ENCODE results near the gene GAGE10. TPM values are rescaled to one million over a fixed set of nuclear protein-coding genes. Genes with fewer than 3 reads are reported as not detected.

The GAGE10 gene
- total and polyA plus RNA-seq, 2 experiments from 2014 or later = not detected

DNA sequence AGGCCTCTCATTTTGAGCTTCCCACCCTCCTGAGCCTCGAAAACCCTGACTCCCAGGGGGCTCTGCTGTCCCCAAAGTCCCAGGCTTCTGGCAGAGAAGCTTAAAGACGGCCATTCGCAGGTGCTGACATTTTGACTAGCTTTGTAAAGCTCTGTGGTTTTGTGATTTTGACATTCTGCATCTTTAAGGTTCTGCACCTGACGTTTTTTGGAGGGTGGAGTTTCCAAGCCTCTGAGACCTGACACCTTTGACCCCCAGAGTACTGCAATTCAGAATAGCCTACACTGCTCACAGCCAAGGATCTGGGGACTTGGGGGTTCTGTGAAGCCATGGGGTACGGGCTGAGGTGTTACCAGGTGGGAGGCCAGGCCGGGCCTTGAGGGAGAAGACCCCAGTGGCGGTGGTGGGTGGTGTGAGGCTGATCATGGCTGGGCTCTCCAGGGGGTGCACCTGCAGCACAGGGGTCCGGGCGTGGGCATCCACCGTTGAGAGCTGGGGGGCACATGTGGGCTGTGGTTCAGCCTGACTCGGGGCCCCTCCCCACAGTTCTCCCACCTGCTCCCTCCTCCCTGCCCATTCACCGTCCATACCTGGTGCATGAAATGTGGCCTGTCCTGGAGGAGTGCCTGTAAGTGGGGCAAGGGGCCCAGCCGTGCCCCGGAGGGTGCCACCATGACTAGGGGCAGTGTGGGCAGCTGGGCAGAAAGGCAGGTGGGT lies 46.2 kb upstream of the GAGE10 start:
- Histone ChIP-seq H3K4me1 (ENCODE audit: insufficient read depth) (no peaks in the 10 kb centered on the region), H3K9me2 (ENCODE audit: insufficient read depth) (no peaks in the 10 kb centered on the region), H3K36me3 (ENCODE audit: insufficient read depth) (no peaks in the 10 kb centered on the region), H3F3A (replicated peaks; ENCODE audit: low read depth) (no peaks in the 10 kb centered on the region), H3K27ac (ENCODE audit: low read depth) (no peak overlapping the region), H3K79me2 (replicated peaks; ENCODE audit: insufficient read depth) (no peaks in the 10 kb centered on the region), H3K4me2 (no peak overlapping the region), H4K20me1 (replicated peaks; ENCODE audit: insufficient read depth) (no peaks in the 10 kb centered on the region), H2AFZ (no peak overlapping the region), H3K4me3 (no peak overlapping the region), H3K27me3 (ENCODE audit: insufficient read depth) (no peaks in the 10 kb centered on the region)
- Mint-ChIP-seq H3K36me3 (ENCODE audit: low read depth) (no peaks in the 10 kb centered on the region; the same call in 2 of the 3 replicates), H3K4me1 (peaks cover 4% of the 10 kb centered on the region; the same call in 2 of the 3 replicates), H3K27me3 (ENCODE audit: insufficient read depth, low read depth, poor library complexity) (peaks cover 3% of the 10 kb centered on the region), H3K4me3 (no peak overlapping the region), H3K9me3 (no peaks in the 10 kb centered on the region), H3K27ac (no peak overlapping the region)
- ATAC-seq = no peak
- no peak for DNase-seq (ENCODE audit: low spot score)
- TF ChIP-seq, protein P1, sequence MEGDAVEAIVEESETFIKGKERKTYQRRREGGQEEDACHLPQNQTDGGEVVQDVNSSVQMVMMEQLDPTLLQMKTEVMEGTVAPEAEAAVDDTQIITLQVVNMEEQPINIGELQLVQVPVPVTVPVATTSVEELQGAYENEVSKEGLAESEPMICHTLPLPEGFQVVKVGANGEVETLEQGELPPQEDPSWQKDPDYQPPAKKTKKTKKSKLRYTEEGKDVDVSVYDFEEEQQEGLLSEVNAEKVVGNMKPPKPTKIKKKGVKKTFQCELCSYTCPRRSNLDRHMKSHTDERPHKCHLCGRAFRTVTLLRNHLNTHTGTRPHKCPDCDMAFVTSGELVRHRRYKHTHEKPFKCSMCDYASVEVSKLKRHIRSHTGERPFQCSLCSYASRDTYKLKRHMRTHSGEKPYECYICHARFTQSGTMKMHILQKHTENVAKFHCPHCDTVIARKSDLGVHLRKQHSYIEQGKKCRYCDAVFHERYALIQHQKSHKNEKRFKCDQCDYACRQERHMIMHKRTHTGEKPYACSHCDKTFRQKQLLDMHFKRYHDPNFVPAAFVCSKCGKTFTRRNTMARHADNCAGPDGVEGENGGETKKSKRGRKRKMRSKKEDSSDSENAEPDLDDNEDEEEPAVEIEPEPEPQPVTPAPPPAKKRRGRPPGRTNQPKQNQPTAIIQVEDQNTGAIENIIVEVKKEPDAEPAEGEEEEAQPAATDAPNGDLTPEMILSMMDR (conservative IDR thresholded peaks at IDR 0.05; ENCODE audit: low read depth in 2 of 2) = no peak
- TF ChIP-seq, protein P2, sequence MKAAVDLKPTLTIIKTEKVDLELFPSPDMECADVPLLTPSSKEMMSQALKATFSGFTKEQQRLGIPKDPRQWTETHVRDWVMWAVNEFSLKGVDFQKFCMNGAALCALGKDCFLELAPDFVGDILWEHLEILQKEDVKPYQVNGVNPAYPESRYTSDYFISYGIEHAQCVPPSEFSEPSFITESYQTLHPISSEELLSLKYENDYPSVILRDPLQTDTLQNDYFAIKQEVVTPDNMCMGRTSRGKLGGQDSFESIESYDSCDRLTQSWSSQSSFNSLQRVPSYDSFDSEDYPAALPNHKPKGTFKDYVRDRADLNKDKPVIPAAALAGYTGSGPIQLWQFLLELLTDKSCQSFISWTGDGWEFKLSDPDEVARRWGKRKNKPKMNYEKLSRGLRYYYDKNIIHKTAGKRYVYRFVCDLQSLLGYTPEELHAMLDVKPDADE (IDR thresholded peaks at IDR 0.05) = no peak

DNA sequence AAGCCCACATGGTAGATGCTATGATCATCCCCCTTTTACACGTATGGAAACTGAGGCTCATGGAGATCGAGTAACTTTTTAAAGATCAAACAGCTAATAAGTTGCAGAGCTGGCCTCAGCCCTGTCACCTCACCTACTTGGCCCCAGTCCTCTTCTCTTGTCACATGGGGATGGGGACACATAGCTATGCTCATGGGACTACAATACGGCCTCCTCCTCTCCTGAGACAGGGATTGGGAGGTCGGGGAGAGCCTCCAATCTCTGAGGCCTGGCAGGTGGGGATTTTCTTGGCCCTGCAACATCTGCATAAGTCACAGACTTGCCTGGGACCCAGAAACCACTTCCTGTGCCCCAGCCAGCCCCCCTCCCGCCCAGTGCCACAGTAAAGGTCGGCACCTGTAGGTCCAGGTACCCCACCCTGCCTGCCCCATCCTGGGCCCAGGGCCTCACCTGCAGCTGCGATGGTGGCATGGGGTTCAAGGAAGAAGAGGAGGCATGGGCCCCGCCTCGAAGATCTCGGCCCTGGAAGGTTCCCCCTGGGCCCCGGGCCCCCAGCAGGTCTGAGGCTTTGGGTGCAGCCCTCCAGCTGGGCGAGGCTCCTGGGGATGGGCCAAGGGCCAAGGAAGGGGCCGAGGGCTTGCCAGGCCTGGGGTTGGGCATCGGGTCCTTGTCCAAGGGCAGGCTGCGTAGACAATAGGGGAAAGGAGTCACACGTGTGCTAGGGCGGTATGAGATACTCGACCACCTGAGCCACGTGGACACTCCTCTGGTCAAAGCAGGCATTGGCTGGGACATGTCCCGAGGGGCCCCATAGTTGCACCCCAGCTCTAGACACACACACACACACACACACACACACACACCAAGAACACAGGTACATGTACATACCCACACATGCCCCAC lies 45.3 kb upstream of the GAGE10 start:
- Histone ChIP-seq H3K4me2 (no peak overlapping the region), H3K4me1 (ENCODE audit: insufficient read depth) (no peaks in the 10 kb centered on the region), H2AFZ (no peak overlapping the region), H3K4me3 (no peak overlapping the region), H3F3A (replicated peaks; ENCODE audit: low read depth) (no peaks in the 10 kb centered on the region), H3K27me3 (ENCODE audit: insufficient read depth) (no peaks in the 10 kb centered on the region), H3K79me2 (replicated peaks; ENCODE audit: insufficient read depth) (no peaks in the 10 kb centered on the region), H3K9me2 (ENCODE audit: insufficient read depth) (no peaks in the 10 kb centered on the region), H4K20me1 (replicated peaks; ENCODE audit: insufficient read depth) (no peaks in the 10 kb centered on the region), H3K27ac (ENCODE audit: low read depth) (no peak overlapping the region), H3K36me3 (ENCODE audit: insufficient read depth) (no peaks in the 10 kb centered on the region)
- Mint-ChIP-seq H3K27ac (no peak overlapping the region), H3K4me1 (peaks cover 4% of the 10 kb centered on the region; the same call in 2 of the 3 replicates), H3K9me3 (no peaks in the 10 kb centered on the region), H3K36me3 (ENCODE audit: low read depth) (no peaks in the 10 kb centered on the region; the same call in 2 of the 3 replicates), H3K27me3 (ENCODE audit: insufficient read depth, low read depth, poor library complexity) (peaks cover 3% of the 10 kb centered on the region), H3K4me3 (no peak overlapping the region)
- DNase-seq (ENCODE audit: low spot score) (no peak), ATAC-seq (no peak)
- TF ChIP-seq CREB1 (CRISPR knock-in tag; IDR thresholded peaks at IDR 0.05; ENCODE audit: low read depth) (no peak), ZNF331 (CRISPR knock-in tag; IDR thresholded peaks at IDR 0.05; ENCODE audit: low read depth) (no peak), NANOG (IDR thresholded peaks at IDR 0.05; ENCODE audit: borderline replicate concordance) (no peak), POLR2AphosphoS5 (IDR thresholded peaks at IDR 0.05; ENCODE audit: low read depth) (no peak), STAT1 (IDR thresholded peaks at IDR 0.05; ENCODE audit: unreplicated experiment) (no peak)
- TF ChIP-seq, protein P3, sequence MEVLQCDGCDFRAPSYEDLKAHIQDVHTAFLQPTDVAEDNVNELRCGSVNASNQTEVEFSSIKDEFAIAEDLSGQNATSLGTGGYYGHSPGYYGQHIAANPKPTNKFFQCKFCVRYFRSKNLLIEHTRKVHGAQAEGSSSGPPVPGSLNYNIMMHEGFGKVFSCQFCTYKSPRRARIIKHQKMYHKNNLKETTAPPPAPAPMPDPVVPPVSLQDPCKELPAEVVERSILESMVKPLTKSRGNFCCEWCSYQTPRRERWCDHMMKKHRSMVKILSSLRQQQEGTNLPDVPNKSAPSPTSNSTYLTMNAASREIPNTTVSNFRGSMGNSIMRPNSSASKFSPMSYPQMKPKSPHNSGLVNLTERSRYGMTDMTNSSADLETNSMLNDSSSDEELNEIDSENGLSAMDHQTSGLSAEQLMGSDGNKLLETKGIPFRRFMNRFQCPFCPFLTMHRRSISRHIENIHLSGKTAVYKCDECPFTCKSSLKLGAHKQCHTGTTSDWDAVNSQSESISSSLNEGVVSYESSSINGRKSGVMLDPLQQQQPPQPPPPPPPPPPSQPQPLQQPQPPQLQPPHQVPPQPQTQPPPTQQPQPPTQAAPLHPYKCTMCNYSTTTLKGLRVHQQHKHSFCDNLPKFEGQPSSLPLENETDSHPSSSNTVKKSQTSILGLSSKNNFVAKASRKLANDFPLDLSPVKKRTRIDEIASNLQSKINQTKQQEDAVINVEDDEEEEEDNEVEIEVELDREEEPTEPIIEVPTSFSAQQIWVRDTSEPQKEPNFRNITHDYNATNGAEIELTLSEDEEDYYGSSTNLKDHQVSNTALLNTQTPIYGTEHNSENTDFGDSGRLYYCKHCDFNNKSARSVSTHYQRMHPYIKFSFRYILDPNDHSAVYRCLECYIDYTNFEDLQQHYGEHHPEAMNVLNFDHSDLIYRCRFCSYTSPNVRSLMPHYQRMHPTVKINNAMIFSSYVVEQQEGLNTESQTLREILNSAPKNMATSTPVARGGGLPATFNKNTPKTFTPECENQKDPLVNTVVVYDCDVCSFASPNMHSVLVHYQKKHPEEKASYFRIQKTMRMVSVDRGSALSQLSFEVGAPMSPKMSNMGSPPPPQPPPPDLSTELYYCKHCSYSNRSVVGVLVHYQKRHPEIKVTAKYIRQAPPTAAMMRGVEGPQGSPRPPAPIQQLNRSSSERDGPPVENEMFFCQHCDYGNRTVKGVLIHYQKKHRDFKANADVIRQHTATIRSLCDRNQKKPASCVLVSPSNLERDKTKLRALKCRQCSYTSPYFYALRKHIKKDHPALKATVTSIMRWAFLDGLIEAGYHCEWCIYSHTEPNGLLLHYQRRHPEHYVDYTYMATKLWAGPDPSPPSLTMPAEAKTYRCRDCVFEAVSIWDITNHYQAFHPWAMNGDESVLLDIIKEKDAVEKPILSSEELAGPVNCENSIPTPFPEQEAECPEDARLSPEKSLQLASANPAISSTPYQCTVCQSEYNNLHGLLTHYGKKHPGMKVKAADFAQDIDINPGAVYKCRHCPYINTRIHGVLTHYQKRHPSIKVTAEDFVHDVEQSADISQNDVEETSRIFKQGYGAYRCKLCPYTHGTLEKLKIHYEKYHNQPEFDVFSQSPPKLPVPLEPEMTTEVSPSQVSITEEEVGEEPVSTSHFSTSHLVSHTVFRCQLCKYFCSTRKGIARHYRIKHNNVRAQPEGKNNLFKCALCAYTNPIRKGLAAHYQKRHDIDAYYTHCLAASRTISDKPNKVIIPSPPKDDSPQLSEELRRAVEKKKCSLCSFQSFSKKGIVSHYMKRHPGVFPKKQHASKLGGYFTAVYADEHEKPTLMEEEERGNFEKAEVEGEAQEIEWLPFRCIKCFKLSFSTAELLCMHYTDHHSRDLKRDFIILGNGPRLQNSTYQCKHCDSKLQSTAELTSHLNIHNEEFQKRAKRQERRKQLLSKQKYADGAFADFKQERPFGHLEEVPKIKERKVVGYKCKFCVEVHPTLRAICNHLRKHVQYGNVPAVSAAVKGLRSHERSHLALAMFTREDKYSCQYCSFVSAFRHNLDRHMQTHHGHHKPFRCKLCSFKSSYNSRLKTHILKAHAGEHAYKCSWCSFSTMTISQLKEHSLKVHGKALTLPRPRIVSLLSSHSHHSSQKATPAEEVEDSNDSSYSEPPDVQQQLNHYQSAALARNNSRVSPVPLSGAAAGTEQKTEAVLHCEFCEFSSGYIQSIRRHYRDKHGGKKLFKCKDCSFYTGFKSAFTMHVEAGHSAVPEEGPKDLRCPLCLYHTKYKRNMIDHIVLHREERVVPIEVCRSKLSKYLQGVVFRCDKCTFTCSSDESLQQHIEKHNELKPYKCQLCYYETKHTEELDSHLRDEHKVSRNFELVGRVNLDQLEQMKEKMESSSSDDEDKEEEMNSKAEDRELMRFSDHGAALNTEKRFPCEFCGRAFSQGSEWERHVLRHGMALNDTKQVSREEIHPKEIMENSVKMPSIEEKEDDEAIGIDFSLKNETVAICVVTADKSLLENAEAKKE (CRISPR knock-in tag; IDR thresholded peaks at IDR 0.05) = no peak

All from GM23338 (cell line).